Prostate gland (tissue), 2 donors: ENCODE results near the gene ERRFI1. TPM values are rescaled to one million over a fixed set of nuclear protein-coding genes. Genes with fewer than 3 reads are reported as not detected.

Source experiments
- DNase-seq: peaks from one replicate; pipeline ENCODE4 v3.0.0-alpha.2; 2019; ENCODE audit warnings: low spot score
- H3K27ac ChIP-seq, 2 donors: fragments of 200-600 bp; sonication (generic); 2 replicates each; pipeline ENCODE4 v1.5.1; 2017 to 2019
- H3K27me3 ChIP-seq: fragments of 200-600 bp; sonication (generic); replicated peaks from 2 replicates; pipeline ENCODE4 v1.5.1; 2019; ENCODE audit not compliant: insufficient read depth
- H3K36me3 ChIP-seq, 2 donors: fragments of 200-600 bp; sonication (generic); 1 replicate in 1 of 2; 2 replicates in 1 of 2; pipeline versions ENCODE4 v1.5.1 to v1.8.1; 2017 to 2019
- H3K4me1 ChIP-seq: fragments of 200-600 bp; sonication (generic); replicated peaks from 2 replicates; pipeline ENCODE4 v1.5.1; 2019
- H3K4me3 ChIP-seq, 2 donors: fragments of 200-600 bp; sonication (generic); 2 replicates each; pipeline ENCODE4 v1.5.1; 2017 to 2019
- H3K9me3 ChIP-seq: fragments of 200-600 bp; sonication (generic); 2 replicates; pipeline ENCODE4 v1.5.1; 2017
- POLR2A ChIP-seq: fragments of 450-650 bp; IDR thresholded peaks from one replicate; pipeline ENCODE4 v1.6.1; 2016; ENCODE audit warnings: antibody characterized with exemption, mild to moderate bottlenecking
- POLR2AphosphoS5 ChIP-seq: sonication (generic); formaldehyde crosslinking; IDR thresholded peaks from one replicate; pipeline ENCODE4 v1.6.1; 2017; ENCODE audit warnings: antibody characterized with exemption
- WGBS: methylation state at CpG from one replicate; pipeline ENCODE4 v1.1.5; 2018; 5-methylcytosine and 5-hydroxymethylcytosine counted together
- intact Hi-C: fragments of 100-400 bp; cut with DNase I; formaldehyde crosslinking; loops from one replicate; pipeline ENCODE4 v1.14.2; 2022
- total RNA-seq, 2 donors: library from RNA; depleted of rRNA; stranded (reverse); fragments of >200 nt; gene quantifications; one replicate each; pipeline ENCODE4 v1.1.0, GENCODE V29; 2016
- TF ChIP-seq, protein P1 (sequence below), 4 experiments: fragments of 200-600 bp in 2 of 4; fragments of 450-650 bp in 2 of 4; sonication (generic) in 2 of 4; IDR thresholded peaks; 1 replicate in 3 of 4; 2 replicates in 1 of 4; pipeline ENCODE4 v1.5.1; 2016 to 2019; ENCODE audit warnings: antibody characterized with exemption in 4 of 4, mild to moderate bottlenecking in 2 of 4, moderate library complexity in 2 of 4

Gene ERRFI1
- total RNA-seq, 2 donors from 2014 or later, result 58.1 to 60.4 TPM

- 2% methylated on average over 19 of the region's 19 CpGs for WGBS
- Histone ChIP-seq H3K4me1 (peaks cover 5% of the 10 kb centered on the region), H3K9me3 (no peaks in the 10 kb centered on the region), H3K27me3 (no peaks in the 10 kb centered on the region), H3K27ac (peak overlapping the region; percentile 81 to 94), H3K4me3 (peak overlapping the region; percentile 88 to 94), H3K36me3 (no peaks in the 10 kb centered on the region)
- intact Hi-C loops, result loop anchor here (5.0 kb wide), 3 partner anchors 97 to 292 kb away; partner anchors contain the start of gene SLC45A1
- TF ChIP-seq, protein P1, sequence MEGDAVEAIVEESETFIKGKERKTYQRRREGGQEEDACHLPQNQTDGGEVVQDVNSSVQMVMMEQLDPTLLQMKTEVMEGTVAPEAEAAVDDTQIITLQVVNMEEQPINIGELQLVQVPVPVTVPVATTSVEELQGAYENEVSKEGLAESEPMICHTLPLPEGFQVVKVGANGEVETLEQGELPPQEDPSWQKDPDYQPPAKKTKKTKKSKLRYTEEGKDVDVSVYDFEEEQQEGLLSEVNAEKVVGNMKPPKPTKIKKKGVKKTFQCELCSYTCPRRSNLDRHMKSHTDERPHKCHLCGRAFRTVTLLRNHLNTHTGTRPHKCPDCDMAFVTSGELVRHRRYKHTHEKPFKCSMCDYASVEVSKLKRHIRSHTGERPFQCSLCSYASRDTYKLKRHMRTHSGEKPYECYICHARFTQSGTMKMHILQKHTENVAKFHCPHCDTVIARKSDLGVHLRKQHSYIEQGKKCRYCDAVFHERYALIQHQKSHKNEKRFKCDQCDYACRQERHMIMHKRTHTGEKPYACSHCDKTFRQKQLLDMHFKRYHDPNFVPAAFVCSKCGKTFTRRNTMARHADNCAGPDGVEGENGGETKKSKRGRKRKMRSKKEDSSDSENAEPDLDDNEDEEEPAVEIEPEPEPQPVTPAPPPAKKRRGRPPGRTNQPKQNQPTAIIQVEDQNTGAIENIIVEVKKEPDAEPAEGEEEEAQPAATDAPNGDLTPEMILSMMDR (IDR thresholded peaks at IDR 0.05), result no peak
- TF ChIP-seq POLR2AphosphoS5, result peak; percentile 32
- no peak for DNase-seq
Observed at GRCh38 chr1:8025061-8025670, 943 bp downstream of the ERRFI1 start.

GRCh38 chr1:8024329-8024728, 1.8 kb downstream of the ERRFI1 start:
- Histone ChIP-seq H3K27ac (peak overlapping the region; percentile 81 to 94), H3K9me3 (no peaks in the 10 kb centered on the region), H3K27me3 (no peaks in the 10 kb centered on the region), H3K4me1 (peaks cover 8% of the 10 kb centered on the region), H3K4me3 (peak overlapping the region; percentile 88 to 94), H3K36me3 (no peaks in the 10 kb centered on the region)
- WGBS, result 64% methylated on average over 3 of the region's 3 CpGs
- TF ChIP-seq POLR2A (no peak), POLR2AphosphoS5 (no peak)
- TF ChIP-seq, protein P1 (IDR thresholded peaks at IDR 0.05), result no peak
- intact Hi-C loops, result no loop called here
- no peak for DNase-seq

DNA sequence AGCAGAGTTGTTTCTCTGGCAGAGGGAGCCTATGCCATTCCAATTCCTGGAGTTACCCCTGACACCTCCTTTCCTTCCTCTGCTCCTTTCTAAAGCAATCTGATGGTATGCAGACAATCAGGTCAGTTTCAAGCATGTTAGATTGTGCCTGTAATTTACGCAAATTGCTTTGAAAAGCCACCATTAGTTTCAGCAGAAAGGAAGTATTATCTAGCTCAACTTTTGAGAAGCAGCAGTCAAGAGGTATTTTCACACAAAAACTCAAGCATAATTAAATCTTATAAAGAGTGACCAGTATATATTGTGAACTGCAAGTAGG, 2.2 kb downstream of the ERRFI1 start:
- Histone ChIP-seq H3K27ac (peak overlapping the region; percentile 60 to 94), H3K27me3 (no peaks in the 10 kb centered on the region), H3K4me1 (peaks cover 10% of the 10 kb centered on the region), H3K4me3 (peak overlapping the region in 1 of 2 donors; percentile 88), H3K36me3 (no peaks in the 10 kb centered on the region), H3K9me3 (no peaks in the 10 kb centered on the region)
- intact Hi-C loops, result no loop called here
- no peak for TF ChIP-seq POLR2AphosphoS5
- no peak for DNase-seq
- WGBS, result 50% methylated on average over 1 of the region's 1 CpG

DNA sequence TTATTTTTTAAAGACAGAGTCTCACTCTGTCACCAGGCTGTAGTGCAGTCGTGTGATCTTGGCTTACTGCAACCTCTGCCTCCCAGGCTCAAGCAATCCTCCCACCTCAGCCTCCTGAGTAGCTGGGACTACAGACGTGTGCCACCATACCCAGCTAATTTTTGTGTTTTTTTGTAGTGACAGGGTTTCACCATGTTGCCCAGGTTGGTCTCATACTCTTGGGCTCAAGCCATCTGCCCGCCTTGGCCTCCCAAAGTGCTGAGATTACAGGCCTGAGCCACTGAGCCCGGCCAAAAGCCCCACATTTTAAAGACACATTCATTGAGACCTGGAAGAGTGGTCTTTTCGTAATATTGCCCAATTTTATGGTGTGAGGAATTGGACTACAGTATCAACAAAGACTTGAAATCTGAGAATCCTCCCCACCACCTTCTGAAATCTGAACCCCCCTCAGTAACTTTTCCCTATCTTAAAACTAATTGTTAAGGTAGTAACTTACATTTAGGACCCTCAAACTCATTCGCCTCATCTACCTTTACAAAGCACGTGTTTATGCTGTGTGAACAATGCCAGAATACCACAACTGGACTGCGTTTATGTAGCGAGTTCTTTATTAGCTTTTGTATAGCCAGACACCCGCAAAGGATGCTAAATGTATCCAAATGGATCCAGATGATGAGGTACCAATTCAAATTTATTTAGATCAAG, 2.7 kb downstream of the ERRFI1 start:
- H3K27me3 ChIP-seq, result no peaks in the 10 kb centered on the region
- DNase-seq, result no peak
- WGBS, result 66% methylated on average over 10 of the region's 10 CpGs
- H3K27ac ChIP-seq, result peak overlapping the region; percentile 60 to 94
- intact Hi-C loops, result no loop called here
- peaks cover 10% of the 10 kb centered on the region for H3K4me1 ChIP-seq
- no peaks in the 10 kb centered on the region for H3K9me3 ChIP-seq
- no peaks in the 10 kb centered on the region for H3K36me3 ChIP-seq
- H3K4me3 ChIP-seq, result peak overlapping the region in 1 of 2 donors; percentile 88
- TF ChIP-seq, protein P1 (IDR thresholded peaks at IDR 0.05), result no peak
- TF ChIP-seq POLR2A, result no peak
- TF ChIP-seq POLR2AphosphoS5, result no peak

- Histone ChIP-seq H3K27ac (peak overlapping the region; percentile 60 to 94), H3K4me1 (peaks cover 5% of the 10 kb centered on the region), H3K27me3 (no peaks in the 10 kb centered on the region), H3K36me3 (no peaks in the 10 kb centered on the region), H3K9me3 (no peaks in the 10 kb centered on the region), H3K4me3 (peak overlapping the region in 1 of 2 donors; percentile 88)
- intact Hi-C loops, result no loop called here
- TF ChIP-seq POLR2AphosphoS5 (peak; percentile 2), POLR2A (no peak)
- DNase-seq, result no peak
- WGBS, result 74% methylated on average over 3 of the region's 3 CpGs
Observed at GRCh38 chr1:8022395-8023286, 3.5 kb downstream of the ERRFI1 start.
